ENCODE results near the gene UBE3D. TPM values are rescaled to one million over a fixed set of nuclear protein-coding genes. Genes with fewer than 3 reads are reported as not detected.

The UBE3D gene
- total and polyA plus RNA-seq, 2 of the 8 experiments (the other 6 are each of a cell fraction or from before 2014, with no cell fraction given): 5.7 to 16.3 TPM

DNA sequence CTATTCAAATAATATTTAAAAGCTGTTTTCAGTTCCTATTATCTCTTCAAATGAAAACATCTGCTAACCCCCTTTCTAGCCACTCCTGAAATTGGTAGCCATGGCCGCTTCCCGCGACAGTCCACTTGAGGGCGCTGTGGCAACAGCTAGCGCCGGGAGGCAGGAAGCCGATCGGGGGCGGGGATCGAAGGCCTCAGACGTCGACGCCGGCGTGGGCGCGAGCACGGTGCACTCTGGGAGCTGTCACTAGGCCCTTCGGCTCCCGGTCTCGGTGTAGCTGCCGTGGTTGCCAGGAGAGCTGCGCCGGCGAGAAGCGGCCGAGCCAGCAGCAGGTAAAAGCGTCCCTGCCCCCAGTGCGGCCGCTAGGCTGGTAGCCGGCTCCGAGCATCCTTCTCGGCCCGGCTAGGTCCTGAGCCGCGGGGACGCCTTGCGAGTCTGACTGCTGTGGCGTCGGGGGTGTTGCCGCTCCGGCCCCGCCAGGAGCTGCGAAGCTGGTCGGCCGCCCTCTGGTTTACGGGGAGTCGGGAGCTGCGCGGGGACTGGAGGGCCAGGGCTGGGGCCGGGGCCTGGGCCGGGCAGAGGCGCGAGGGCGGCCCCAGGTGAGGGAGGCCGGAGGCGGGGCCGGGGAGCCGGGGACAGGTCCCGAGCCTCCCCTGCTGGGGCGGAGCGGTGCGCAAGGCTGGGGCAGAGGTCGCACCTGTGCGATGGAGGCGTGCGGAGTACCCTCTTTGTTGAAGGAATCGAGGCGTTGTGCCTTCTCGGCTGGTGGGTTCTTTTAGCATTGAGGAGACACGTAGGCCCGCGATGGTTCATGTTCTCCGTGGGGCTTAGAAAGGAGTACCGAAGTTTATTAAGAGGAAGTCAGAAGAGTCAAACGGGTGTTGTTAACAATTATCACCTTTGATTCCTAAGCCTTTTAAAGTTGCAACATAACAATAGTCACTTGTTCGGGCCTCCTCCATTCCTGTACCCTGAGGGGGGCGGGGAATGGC lies 2.1 kb upstream of the UBE3D start, which contains the start of gene DOP1A:
DOP1A (plus strand) TSS at position 224 of the 992 bp plus-strand sequence. CDS start 29,307 bp downstream, outside the sequence.
- H4K8ac ChIP-seq (ENCODE audit: extremely low read depth, insufficient read depth, low read length): peak within 1 kb of the TSS; percentile 48; the same call in 1 of the 2 replicates
- H2AFZ ChIP-seq (ENCODE audit: low read length): peak within 1 kb of the TSS; percentile 68; the same call in 1 of the 2 replicates
- H3K9me3 ChIP-seq (ENCODE audit: insufficient read depth in 2 of 2, low read depth in 1 of 2, low read length in 1 of 2): no peaks in the 10 kb centered on the region
- H2BK120ac ChIP-seq (replicated peaks; ENCODE audit: low read depth, low read length): no peak within 1 kb of the TSS
- no peak within 1 kb of the TSS for H2BK20ac ChIP-seq (ENCODE audit: low read length)
- H3K4me1 ChIP-seq (replicated peaks in 1 of 4; ENCODE audit: control insufficient read depth in 3 of 4, insufficient read depth in 4 of 4, low read length in 3 of 4): peaks cover 0 to 15% (median 4%) of the 10 kb centered on the region in 4 experiments; a peak in 2 of 7 replicates
- H2BK12ac ChIP-seq (ENCODE audit: low read depth, low read length): peak within 1 kb of the TSS; percentile 5; the same call in 1 of the 2 replicates
- H3K27me3 ChIP-seq (replicated peaks in 1 of 4; ENCODE audit: control insufficient read depth in 3 of 4, extremely low read depth in 1 of 4, insufficient read depth in 3 of 4, low read length in 3 of 4): no peaks in the 10 kb centered on the region
- H3K36me3 ChIP-seq (ENCODE audit: control insufficient read depth in 2 of 4, insufficient read depth in 4 of 4, low read length in 3 of 4): no peaks in the 10 kb centered on the region
- H3K79me2 ChIP-seq (ENCODE audit: control insufficient read depth in 1 of 2, insufficient read depth in 2 of 2, low read length in 2 of 2): peaks cover 0 to 66% of the 10 kb centered on the region in 2 experiments; a peak in 3 of 4 replicates
- H3K9ac ChIP-seq (replicated peaks in 1 of 4; ENCODE audit: extremely low read depth in 1 of 4, low read depth in 3 of 4, low read length in 3 of 4): peak within 1 kb of the TSS; percentile 55 to 80 (median 74)
- no peak within 1 kb of the TSS for H2BK15ac ChIP-seq (ENCODE audit: low read length)
- peak within 1 kb of the TSS; percentile 96 for H4K5ac ChIP-seq (ENCODE audit: insufficient read length, low read depth, low read length)
- H3K4ac ChIP-seq (replicated peaks; ENCODE audit: insufficient read length, low read depth, low read length): no peak within 1 kb of the TSS
- peak within 1 kb of the TSS; percentile 87 for H3K27ac ChIP-seq (ENCODE audit: low read depth, low read length)
- no peak within 1 kb of the TSS for H4K91ac ChIP-seq (replicated peaks; ENCODE audit: insufficient read length, low read length)
- no peaks in the 10 kb centered on the region for H3K23me2 ChIP-seq (ENCODE audit: low read depth, low read length)
- H3K79me1 ChIP-seq (ENCODE audit: low read depth, low read length): no peaks in the 10 kb centered on the region
- CTCF ChIA-PET (ENCODE audit: partially characterized antibody): interaction anchor here (0.7 to 4.1 kb wide), 48 partner anchors 8 to 891 kb away, joined by 3 to 35 read pairs (median 4); partner anchors contain the start of gene PRSS35
- DNase-seq (ENCODE audit: low read depth in 1 of 2, low spot score in 2 of 2) (peak; percentile 85 to 97), FAIRE-seq (no peak)
- no peak within 1 kb of the TSS for H3K23ac ChIP-seq (ENCODE audit: insufficient read length)
- H3K4me3 ChIP-seq (ENCODE audit: extremely low read depth in 1 of 4, insufficient read depth in 2 of 4, low read depth in 3 of 4, low read length in 4 of 4): peak within 1 kb of the TSS; percentile 53 to 85 (median 66)
- H3K18ac ChIP-seq (ENCODE audit: extremely low read depth, low read length): no peak within 1 kb of the TSS; the same call in 1 of the 2 replicates
- H3K14ac ChIP-seq (ENCODE audit: insufficient read length): no peak within 1 kb of the TSS
- H3K56ac ChIP-seq (replicated peaks; ENCODE audit: insufficient read length, low read depth, low read length): peak within 1 kb of the TSS; percentile 23
- H3K4me2 ChIP-seq (ENCODE audit: insufficient read depth in 1 of 2, low read depth in 2 of 2, low read length in 2 of 2): peak within 1 kb of the TSS; percentile 62 to 81
- POLR2A ChIA-PET (ENCODE audit: partially characterized antibody): interaction anchor here (0.7 to 1.7 kb wide), 4 partner anchors 10 to 821 kb away, joined by 3 to 6 read pairs (median 4); partner anchors contain the start of gene IBTK
- H2AK5ac ChIP-seq (ENCODE audit: low read depth, low read length): no peak within 1 kb of the TSS
- peak within 1 kb of the TSS; percentile 63 for H2BK5ac ChIP-seq (ENCODE audit: low read depth, low read length)
- H4K20me1 ChIP-seq (replicated peaks in 1 of 2; ENCODE audit: control insufficient read depth in 1 of 2, insufficient read depth in 2 of 2, low read length in 2 of 2): no peaks in the 10 kb centered on the region
- WGBS, 2 experiments (ENCODE audit: extremely low coverage in 1 of 2, insufficient coverage in 1 of 2, insufficient read length in 1 of 2, insufficient replicate concordance in 2 of 2, low coverage in 1 of 2, low lambda C conversion rate in 2 of 2, missing lambda C conversion rate in 1 of 2): 1% methylated on average over 53 of the region's 78 CpGs; no CpG with 5 or more reads in 1 of the 2 experiments
- no peak for TF ChIP-seq KDM5A (IDR thresholded peaks at IDR 0.05; ENCODE audit: low read length)
- no peak for TF ChIP-seq SUZ12 (IDR thresholded peaks at IDR 0.05; ENCODE audit: low read length)
- TF ChIP-seq SP4 (IDR thresholded peaks at IDR 0.05; ENCODE audit: low read length): no peak

Measured in H1 (cell line).